OCI-LY3 (cell line): ENCODE results near the gene OR14K1.
"Not testable (repeated sequence)": the region's sequence is repeated elsewhere in the genome, so short reads cannot be mapped to it uniquely, and the experiment has no call there.

ENCODE experiments used
- H2AFZ ChIP-seq: fragments of 200-600, 300-600 bp; shearing (Covaris generic); 2 replicates; pipeline ENCODE4 v1.6.0; 2014; ENCODE audit warnings: antibody characterized with exemption, low read depth, low read length
- H3K27ac ChIP-seq: fragments of 200-600, 300-600 bp; sonication (generic); 2 replicates; pipeline ENCODE4 v1.5.1; 2014; ENCODE audit warnings: mild to moderate bottlenecking, low read length, moderate library complexity, mixed read lengths
- H3K27me3 ChIP-seq: fragments of 200-600, 300-600 bp; sonication (generic); 2 replicates; pipeline ENCODE4 v1.6.1; 2014; ENCODE audit warnings: low read depth, low read length, mixed read lengths
- H3K36me3 ChIP-seq: fragments of 200-600, 300-600 bp; sonication (generic); replicated peaks from 2 replicates; pipeline ENCODE3; 2014; ENCODE audit warnings: low read depth, low read length, mixed read lengths
- H3K4me1 ChIP-seq: fragments of 300-600, 200-600 bp; sonication (generic); 2 replicates; pipeline ENCODE4 v1.6.1; 2014; ENCODE audit warnings: low read length, mixed read lengths
- H3K4me2 ChIP-seq: fragments of 200-600, 300-600 bp; sonication (generic); 2 replicates; pipeline ENCODE4 v1.6.1; 2014; ENCODE audit warnings: low read length, mixed read lengths
- H3K4me3 ChIP-seq: fragments of 300-600, 200-600 bp; sonication (generic); 2 replicates; pipeline ENCODE4 v1.5.1; 2014; ENCODE audit warnings: antibody characterized with exemption, mild to moderate bottlenecking, low read length, moderate library complexity
- H3K79me2 ChIP-seq: fragments of 300-600, 200-600 bp; shearing (Covaris generic); 2 replicates; pipeline ENCODE4 v1.6.1; 2014; ENCODE audit warnings: mild to moderate bottlenecking, low read length, mixed read lengths
- H3K9ac ChIP-seq: fragments of 300-600, 200-600 bp; shearing (Covaris generic); 2 replicates; pipeline ENCODE4 v1.6.0; 2014; ENCODE audit warnings: mild to moderate bottlenecking, low read length, moderate library complexity
- H3K9me3 ChIP-seq: fragments of 200-600, 300-600 bp; shearing (Covaris generic); 2 replicates; pipeline ENCODE4 v1.6.1; 2014; ENCODE audit warnings: low read length, mixed read lengths; ENCODE audit not compliant: insufficient read depth
- H4K20me1 ChIP-seq: fragments of 200-600, 300-600 bp; sonication (generic); 2 replicates; pipeline ENCODE4 v1.6.1; 2016; ENCODE audit warnings: low read length, mixed read lengths; ENCODE audit not compliant: insufficient read depth
- CTCF ChIP-seq: fragments of 200-600, 300-600 bp; sonication (generic); IDR thresholded peaks from 2 replicates; pipeline ENCODE4 v1.5.1; 2014; ENCODE audit warnings: antibody characterized with exemption, low read length, low read depth
- EZH2phosphoT487 ChIP-seq: fragments of 200-600 bp; shearing (Covaris generic); IDR thresholded peaks from 2 replicates; pipeline ENCODE4 v1.6.1; 2018; ENCODE audit warnings: antibody characterized with exemption, mixed run types, low read depth

OR14K1 gene

GRCh38 chr1:247738315-247738714, at the start of gene OR14K1:
TSS of gene OR14K1 (plus strand) at chr1:247738615. CDS start at chr1:247738615, 0 bp downstream.
- TF ChIP-seq EZH2phosphoT487 (no peak), CTCF (no peak)
- Histone ChIP-seq H3K4me1 (no peaks in the 10 kb centered on the region), H2AFZ (no peak within 1 kb of the TSS), H4K20me1 (no peaks in the 10 kb centered on the region), H3K36me3 (no peaks in the 10 kb centered on the region), H3K4me2 (no peak within 1 kb of the TSS), H3K79me2 (no peaks in the 10 kb centered on the region), H3K27ac (no peak within 1 kb of the TSS), H3K9me3 (no peaks in the 10 kb centered on the region), H3K27me3 (peaks cover 8% of the 10 kb centered on the region), H3K9ac (no peak within 1 kb of the TSS), H3K4me3 (no peak within 1 kb of the TSS)

- H3K4me1 ChIP-seq, result no peaks in the 10 kb centered on the region
- no peak for TF ChIP-seq EZH2phosphoT487
- TF ChIP-seq CTCF, result no peak
Measured at GRCh38 chr1:247701338-247701737, 37.1 kb upstream of the OR14K1 start.

GRCh38 chr1:247710681-247711080, 27.7 kb upstream of the OR14K1 start:
- H3K79me2 ChIP-seq, H3K9me3 ChIP-seq, H3K4me2 ChIP-seq, H2AFZ ChIP-seq, H3K27me3 ChIP-seq, H3K27ac ChIP-seq, H4K20me1 ChIP-seq, H3K9ac ChIP-seq, H3K4me3 ChIP-seq, H3K36me3 ChIP-seq, H3K4me1 ChIP-seq: not testable (repeated sequence)

More at GRCh38 chr1:247701338-247701737, 37.1 kb upstream of the OR14K1 start:
- Histone ChIP-seq H3K27ac (no peak overlapping the region), H3K36me3 (no peaks in the 10 kb centered on the region), H4K20me1 (no peaks in the 10 kb centered on the region), H3K9me3 (no peaks in the 10 kb centered on the region), H3K4me3 (no peak overlapping the region), H3K4me2 (no peak overlapping the region), H2AFZ (no peak overlapping the region), H3K79me2 (no peaks in the 10 kb centered on the region), H3K9ac (no peak overlapping the region), H3K27me3 (0 out of 2 replicates have a peak, but pooled peaks cover 2% of the 10 kb centered on the region)

- Histone ChIP-seq H3K36me3 (no peaks in the 10 kb centered on the region), H3K4me1 (no peaks in the 10 kb centered on the region), H4K20me1 (no peaks in the 10 kb centered on the region), H3K4me3 (no peak overlapping the region), H3K9ac (no peak overlapping the region), H2AFZ (no peak overlapping the region), H3K79me2 (no peaks in the 10 kb centered on the region), H3K9me3 (no peaks in the 10 kb centered on the region), H3K27ac (no peak overlapping the region), H3K4me2 (no peak overlapping the region), H3K27me3 (peaks cover 6% of the 10 kb centered on the region; the same call in 1 of the 2 replicates)
- no peak for TF ChIP-seq CTCF
- no peak for TF ChIP-seq EZH2phosphoT487
Measured at GRCh38 chr1:247713753-247714152, 24.7 kb upstream of the OR14K1 start.

GRCh38 chr1:247716546-247716945, 21.9 kb upstream of the OR14K1 start, which contains the start of gene OR6F1:
TSS of gene OR6F1 (minus strand) at chr1:247716646. CDS start at chr1:247712755, 3,891 bp downstream.
- Histone ChIP-seq H3K27me3 (no peaks in the 10 kb centered on the region), H3K36me3 (no peaks in the 10 kb centered on the region), H3K4me1 (no peaks in the 10 kb centered on the region), H3K4me2 (no peak within 1 kb of the TSS), H3K27ac (no peak within 1 kb of the TSS), H4K20me1 (no peaks in the 10 kb centered on the region), H3K9me3 (no peaks in the 10 kb centered on the region), H3K4me3 (no peak within 1 kb of the TSS), H3K9ac (no peak within 1 kb of the TSS), H2AFZ (no peak within 1 kb of the TSS), H3K79me2 (no peaks in the 10 kb centered on the region)
- TF ChIP-seq CTCF, result no peak
- TF ChIP-seq EZH2phosphoT487, result no peak
